SU-DHL-6 (cell line): Measurements from ENCODE around the gene GGA3.
"Not testable (repeated sequence)": the region's sequence is repeated elsewhere in the genome, so short reads cannot be mapped to it uniquely, and the experiment has no call there.

Source experiments
- CTCF ChIP-seq: fragments of 200-600 bp; sonication (generic); IDR thresholded peaks from one replicate; pipeline ENCODE4 v1.5.1; 2017; ENCODE audit warnings: antibody characterized with exemption, mild to moderate bottlenecking, low read length, moderate library complexity; ENCODE audit not compliant: insufficient read depth, poor library complexity, severe bottlenecking
- EZH2phosphoT487 ChIP-seq: fragments of 200-600 bp; sonication (generic), shearing (Covaris generic); conservative IDR thresholded peaks from 2 replicates; pipeline ENCODE4 v1.6.1; 2018; ENCODE audit warnings: mild to moderate bottlenecking, antibody characterized with exemption, low read length, moderate library complexity, mixed read lengths

- TF ChIP-seq CTCF, EZH2phosphoT487: not testable (repeated sequence)
These were observed 54.4 kb downstream of the GGA3 start for GRCh38 chr17:75207050-75207407.
